GM19468 (cell line): ENCODE data around the gene VAPB.

ENCODE experiments used
- ATAC-seq: cut with Tn5 transposase; IDR thresholded peaks from one replicate; pipeline ENCODE4 v1.9.1; 2021; ENCODE audit warnings: mild to moderate bottlenecking, moderate library complexity, moderate number of reproducible peaks; ENCODE audit not compliant: unreplicated experiment; ENCODE audit errors: extremely low read depth

The VAPB gene

GRCh38 chr20:58432186-58432954, 43.3 kb downstream of the VAPB start:
- no peak for ATAC-seq

GRCh38 chr20:58433029-58433647, 44.1 kb downstream of the VAPB start:
- ATAC-seq = no peak

GRCh38 chr20:58433759-58434158, 44.7 kb downstream of the VAPB start:
- no peak for ATAC-seq

GRCh38 chr20:58434326-58434725, 45.3 kb downstream of the VAPB start:
- ATAC-seq = no peak

GRCh38 chr20:58435237-58435636, 46.2 kb downstream of the VAPB start:
- no peak for ATAC-seq

- peak; percentile 44 for ATAC-seq
Measured at GRCh38 chr20:58436868-58437645, 48.0 kb downstream of the VAPB start.

- ATAC-seq = no peak
Measured at GRCh38 chr20:58438970-58439808, 50.2 kb downstream of the VAPB start.

GRCh38 chr20:58440021-58440767, 51.2 kb downstream of the VAPB start:
- ATAC-seq = no peak

GRCh38 chr20:58441723-58442122, 52.7 kb downstream of the VAPB start:
- no peak for ATAC-seq

GRCh38 chr20:58444746-58445255, 55.8 kb downstream of the VAPB start:
- no peak for ATAC-seq

GRCh38 chr20:58446264-58446959, 57.4 kb downstream of the VAPB start:
- no peak for ATAC-seq

GRCh38 chr20:58446960-58447265, 57.9 kb downstream of the VAPB start:
- no peak for ATAC-seq

GRCh38 chr20:58447511-58448391, 58.7 kb downstream of the VAPB start:
- no peak for ATAC-seq

GRCh38 chr20:58448958-58449357, 59.9 kb downstream of the VAPB start:
- no peak for ATAC-seq

- ATAC-seq = no peak
Measured at GRCh38 chr20:58449681-58450221, 60.7 kb downstream of the VAPB start.

- no peak for ATAC-seq
Measured at GRCh38 chr20:58450254-58450653, 61.2 kb downstream of the VAPB start.

- ATAC-seq = no peak
Measured at GRCh38 chr20:58452667-58453255, 63.7 kb downstream of the VAPB start.
